K562 (cell line): ENCODE results near the gene BCL2L12. TPM values are rescaled to one million over a fixed set of nuclear protein-coding genes. Genes with fewer than 3 reads are reported as not detected.

Source experiments
- ATAC-seq: fragments of 200-7000 bp; cut with Tn5 transposase; 3 replicates; pipeline ENCODE4 v1.9.1; 2020; ENCODE audit warnings: moderate library complexity
- BruUV-seq: library from RNA; stranded (reverse); fragments of 400-500 nt; replicated peaks from 2 replicates; lab custom pipeline; 2021; lab: Mats Ljungman, UMichigan
- CTCF ChIA-PET: fragments of 300-600 bp; formaldehyde crosslinking; extraction: SDS; loops from one replicate; lab custom pipeline; 2021; ENCODE audit warnings: low intra/inter-chr PET ratio; lab: Yijun Ruan, JAX
- POLR2A ChIA-PET: fragments of 300-600, 350-650 bp; sonication (Branson Sonifier 250); formaldehyde crosslinking; extraction: SDS; loops from one replicate; lab custom pipeline; 2021; ENCODE audit warnings: antibody characterized with exemption, inconsistent platforms; lab: Yijun Ruan, JAX
- DNase-seq, 4 experiments: peaks; one replicate each; pipeline versions ENCODE4 v3.0.0 to v3.0.0-alpha.2; 2011 to 2018; ENCODE audit warnings: low spot score in 3 of 4, mixed read lengths in 3 of 4; ENCODE audit errors: extremely low read depth in 1 of 4
- FAIRE-seq: peaks from 2 replicates; lab custom pipeline; 2011; peaks lifted over from hg19 to GRCh38; lab: Jason Lieb, UNC
- H2AFZ ChIP-seq: 2 replicates; pipeline ENCODE4 v1.6.0; 2011; ENCODE audit warnings: low read depth, low read length, control low read depth, inconsistent platforms
- H3K27ac ChIP-seq: fragments of 200-600 bp; 3 replicates; pipeline ENCODE4 v1.8.0; 2011; ENCODE audit warnings: low read depth, mild to moderate bottlenecking, control low read depth, inconsistent platforms, low read length, moderate library complexity, mixed read lengths; ENCODE audit errors: extremely low read depth
- H3K27me3 ChIP-seq, 2 experiments: fragments of 300-600 bp in 1 of 2; 2 replicates in 1 of 2; 3 replicates in 1 of 2; pipeline versions ENCODE4 v1.6.0 to v1.8.0; 2011; ENCODE audit warnings: inconsistent platforms in 2 of 2, low read length in 2 of 2, mild to moderate bottlenecking in 1 of 2, mixed read lengths in 1 of 2, moderate library complexity in 1 of 2; ENCODE audit not compliant: control insufficient read depth in 2 of 2, insufficient read depth in 2 of 2
- H3K36me3 ChIP-seq: fragments of 300-600 bp; 3 replicates; pipeline ENCODE4 v1.8.0; 2011; ENCODE audit warnings: mild to moderate bottlenecking, low read length, inconsistent platforms; ENCODE audit not compliant: control insufficient read depth, insufficient read depth
- H3K4me1 ChIP-seq, 2 experiments: fragments of 200-600 bp in 1 of 2; replicated peaks in 1 of 2; 2 replicates in 1 of 2; 3 replicates in 1 of 2; pipeline versions ENCODE4 v1.5.1 to v1.8.0; 2011; ENCODE audit warnings: inconsistent platforms in 2 of 2, low read length in 2 of 2, mild to moderate bottlenecking in 1 of 2, mixed read lengths in 1 of 2, moderate library complexity in 1 of 2; ENCODE audit not compliant: control insufficient read depth in 2 of 2, insufficient read depth in 2 of 2
- H3K4me2 ChIP-seq: 2 replicates; pipeline ENCODE4 v1.6.1; 2011; ENCODE audit warnings: low read length, control low read depth, inconsistent platforms, mixed read lengths; ENCODE audit not compliant: insufficient read depth
- H3K4me3 ChIP-seq: fragments of 200-600 bp; sonication (generic), shearing (Covaris generic); 2 replicates; pipeline ENCODE4 v1.5.1; 2016; ENCODE audit warnings: control low read depth, inconsistent platforms
- H3K79me2 ChIP-seq: fragments of 200-600 bp; 3 replicates; pipeline ENCODE4 v1.8.0; 2011; ENCODE audit warnings: low read length, inconsistent platforms; ENCODE audit not compliant: control insufficient read depth, insufficient read depth
- H3K9ac ChIP-seq, 2 experiments: 2 replicates each; pipeline versions ENCODE4 v1.6.0 to v1.6.1; 2011; ENCODE audit warnings: low read depth in 2 of 2, low read length in 2 of 2, control low read depth in 1 of 2, inconsistent platforms in 1 of 2, mild to moderate bottlenecking in 1 of 2, mixed read lengths in 1 of 2; ENCODE audit not compliant: insufficient read depth in 1 of 2
- H3K9me1 ChIP-seq: one replicate; pipeline ENCODE4 v1.6.0; 2011; ENCODE audit warnings: inconsistent platforms, mild to moderate bottlenecking, low read length, moderate library complexity; ENCODE audit not compliant: control insufficient read depth, insufficient read depth
- H3K9me3 ChIP-seq: replicated peaks from 2 replicates; pipeline ENCODE4 v1.5.1; 2011; ENCODE audit warnings: low read depth, low read length, inconsistent platforms; ENCODE audit not compliant: control insufficient read depth, insufficient read depth
- H4K20me1 ChIP-seq: replicated peaks from 2 replicates; pipeline ENCODE4 v1.6.1; 2011; ENCODE audit warnings: low read length, inconsistent platforms, mixed read lengths; ENCODE audit not compliant: control insufficient read depth, insufficient read depth
- CLOCK ChIP-seq: fragments of 250-450 bp; sonication (Bioruptor Pico); IDR thresholded peaks from 2 replicates; pipeline ENCODE4 v1.4.0; 2020; ENCODE audit warnings: mild to moderate bottlenecking, moderate library complexity, borderline replicate concordance
- ESRRB ChIP-seq: fragments of 250-450 bp; sonication (Bioruptor Pico); IDR thresholded peaks from 2 replicates; pipeline ENCODE4 v1.5.0; 2020; ENCODE audit warnings: mild to moderate bottlenecking, moderate library complexity, borderline replicate concordance
- PCBP2 ChIP-seq: fragments of 200-400 bp; formaldehyde crosslinking; IDR thresholded peaks from 2 replicates; pipeline ENCODE4 v1.6.1; 2018; ENCODE audit warnings: low read length, low read depth, mild to moderate bottlenecking, moderate library complexity; ENCODE audit not compliant: poor library complexity, severe bottlenecking
- POLR2A ChIP-seq: fragments of 450-650 bp; conservative IDR thresholded peaks from 2 replicates; pipeline ENCODE4 v1.6.1; 2016
- POLR2G ChIP-seq: fragments of 200-400 bp; formaldehyde crosslinking; IDR thresholded peaks from 2 replicates; pipeline ENCODE4 v1.6.1; 2017; ENCODE audit warnings: low read depth, mild to moderate bottlenecking, antibody characterized with exemption, low read length, moderate library complexity
- RAD51 ChIP-seq: fragments of 450-650 bp; IDR thresholded peaks from 2 replicates; pipeline ENCODE4 v1.7.1; 2016; ENCODE audit warnings: low read depth, mild to moderate bottlenecking, borderline replicate concordance
- RBFOX2 ChIP-seq: fragments of 200-400 bp; formaldehyde crosslinking; IDR thresholded peaks from 2 replicates; pipeline ENCODE4 v1.6.1; 2017; ENCODE audit warnings: low read depth, mild to moderate bottlenecking, low read length, moderate library complexity
- SOX6 ChIP-seq: fragments of 450-650 bp; IDR thresholded peaks from 2 replicates; pipeline ENCODE4 v1.6.1; 2014; ENCODE audit warnings: mild to moderate bottlenecking
- TAF7 ChIP-seq: fragments of 450-650 bp; IDR thresholded peaks from 2 replicates; pipeline ENCODE4 v1.6.1; 2016; ENCODE audit warnings: missing genetic modification characterization, missing compliant biosample characterization
- THRB ChIP-seq: fragments of 450-650 bp; formaldehyde crosslinking; conservative IDR thresholded peaks from 2 replicates; pipeline ENCODE4 v1.4.0; 2022; ENCODE audit warnings: mild to moderate bottlenecking, missing genetic modification characterization
- ZFP91 ChIP-seq: sonication (generic); formaldehyde crosslinking; IDR thresholded peaks from 2 replicates; pipeline ENCODE4 v1.8.0; 2022; ENCODE audit warnings: mild to moderate bottlenecking, missing genetic modification reagents
- ZNF212 ChIP-seq: fragments of 450-650 bp; formaldehyde crosslinking; IDR thresholded peaks from 2 replicates; pipeline ENCODE4 v1.4.0; 2020; ENCODE audit warnings: mild to moderate bottlenecking
- WGBS: fragments of 100-300 bp; shearing (Covaris generic); methylation state at CpG from one replicate; pipeline ENCODE4 v1.1.6; 2016; ENCODE audit warnings: low coverage, mixed read lengths; ENCODE audit not compliant: insufficient coverage; ENCODE audit errors: missing lambda C conversion rate; 5-methylcytosine and 5-hydroxymethylcytosine counted together
- in situ Hi-C: fragments of 300-500 bp; cut with MboI; formaldehyde crosslinking; loops from 4 replicates; pipeline ENCODE4 v1.15.0; 2018; ENCODE audit warnings: inconsistent platforms, mixed read lengths
- intact Hi-C: fragments of 100-400 bp; cut with micrococcal nuclease; formaldehyde crosslinking; loops from 2 replicates; pipeline ENCODE4 v1.14.2; 2022
- polyA plus RNA-seq, 8 experiments: library from polyadenylated mRNA; depleted of rRNA in 4 of 8; stranded (reverse) in 5 of 8; unstranded in 3 of 8; fragments of >200 nt; fragmentation: Nextera tagmentation in 2 of 8; fragmentation: Illumina TruSeq in 1 of 8; extraction: Ambion mirVana in 2 of 8; extraction: Trizol in 1 of 8; gene quantifications; 2 replicates each; pipeline versions ENCODE4 v1.2.1 to v1.2.3, GENCODE V29; 2011 to 2014; ENCODE audit warnings: inconsistent platforms in 1 of 8, missing spikeins in 1 of 8
- total RNA-seq, 7 experiments: library from RNA; depleted of rRNA in 6 of 7; stranded (reverse); fragments of >200 nt in 6 of 7; fragmentation: Illumina TruSeq in 2 of 7; extraction: Trizol in 2 of 7; gene quantifications; 2 replicates each; pipeline versions ENCODE4 v1.2.1 to v1.2.3, GENCODE V29; 2011 to 2021; ENCODE audit warnings: low replicate concordance in 1 of 7

BCL2L12 gene
- total and polyA plus RNA-seq, 9 of the 15 experiments (the other 6 are each of a cell fraction or from before 2014, with no cell fraction given) = 7.4 to 263 (median 81.2) TPM

DNA sequence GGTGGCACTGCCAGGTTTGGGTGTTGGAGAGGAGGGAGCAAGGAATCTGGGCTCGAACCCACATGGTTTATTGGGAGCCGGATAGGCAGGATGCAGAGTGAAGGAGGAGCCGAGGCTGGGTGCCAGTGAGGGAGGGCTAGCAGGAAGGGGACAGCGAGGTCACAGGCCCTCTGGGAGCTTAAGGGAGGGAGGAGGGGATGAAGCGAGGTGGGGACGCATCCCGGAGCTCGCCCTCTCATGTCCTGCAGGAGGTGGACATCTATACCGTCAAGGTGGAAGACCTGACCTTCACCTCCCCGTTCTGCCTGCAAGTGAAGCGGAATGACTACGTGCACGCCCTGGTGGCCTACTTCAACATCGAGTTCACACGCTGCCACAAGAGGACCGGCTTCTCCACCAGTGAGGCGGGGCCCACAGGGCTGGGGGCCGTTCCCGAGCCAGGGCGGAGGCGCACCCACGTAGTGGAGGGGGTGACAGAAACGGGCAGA is 20.2 kb downstream of the BCL2L12 start:
- no peak for FAIRE-seq
- 98% methylated on average over 21 of the region's 23 CpGs for WGBS
- H3K9ac ChIP-seq = no peak overlapping the region
- CTCF ChIA-PET = no interaction called here
- no peaks in the 10 kb centered on the region for H3K9me3 ChIP-seq
- peaks cover 2 to 69% of the 10 kb centered on the region in 2 experiments; a peak in 2 of 5 replicates for H3K4me1 ChIP-seq
- no peak overlapping the region for H3K4me3 ChIP-seq
- no TSS peak for BruUV-seq
- DNase-seq = no peak
- peaks cover 84% of the 10 kb centered on the region for H3K36me3 ChIP-seq
- peaks cover 13% of the 10 kb centered on the region for H3K79me2 ChIP-seq
- ATAC-seq = no peak
- H3K27ac ChIP-seq = no peak overlapping the region
- in situ Hi-C loops (no loop called here), intact Hi-C loops (loop anchor here (2.0 kb wide), 1 partner anchor 75 kb away; no protein-coding TSS in a partner anchor)
- H2AFZ ChIP-seq = no peak overlapping the region
- POLR2A ChIA-PET = interaction anchor here (0.7 to 1.0 kb wide), 3 partner anchors 9 to 27 kb away, joined by 3 to 8 read pairs (median 3); partner anchors contain the start of gene PRMT1
- H3K27me3 ChIP-seq = no peaks in the 10 kb centered on the region
- TF ChIP-seq RAD51 (no peak), PCBP2 (no peak), SOX6 (no peak), CLOCK (CRISPR knock-in tag) (no peak), ZNF212 (CRISPR knock-in tag) (no peak), POLR2A (peak; percentile 53; the same call in 1 of the 2 replicates), ESRRB (CRISPR knock-in tag) (no peak), TAF7 (no peak), THRB (CRISPR knock-in tag) (no peak), RBFOX2 (peak; percentile 52; the same call in 1 of the 2 replicates), POLR2G (peak; percentile 45; the same call in 1 of the 2 replicates), ZFP91 (CRISPR knock-in tag) (no peak)
- H4K20me1 ChIP-seq = peaks cover 5% of the 10 kb centered on the region; the same call in 1 of the 2 replicates
- peaks cover 3% of the 10 kb centered on the region for H3K9me1 ChIP-seq
- H3K4me2 ChIP-seq = no peak overlapping the region
